LNCAP (cell line): ENCODE data around the gene TTLL5.

Experiments
- CTCF ChIP-seq: fragments of 450-650 bp; IDR thresholded peaks from 2 replicates; pipeline ENCODE4 v1.5.1; 2017; ENCODE audit warnings: mild to moderate bottlenecking

TTLL5 gene

GRCh38 chr14:75842551-75842950 is 181.5 kb downstream of the TTLL5 start:
- no peak for TF ChIP-seq CTCF

GRCh38 chr14:75844486-75844885 is 183.4 kb downstream of the TTLL5 start:
- TF ChIP-seq CTCF: no peak

- TF ChIP-seq CTCF: no peak
These were observed 184.2 kb downstream of the TTLL5 start for GRCh38 chr14:75845136-75845804.

- TF ChIP-seq CTCF: no peak
These were observed 186.5 kb downstream of the TTLL5 start for GRCh38 chr14:75847584-75847983.

- no peak for TF ChIP-seq CTCF
These were observed 187.3 kb downstream of the TTLL5 start for GRCh38 chr14:75848167-75848913.

GRCh38 chr14:75849300-75849895 is 188.4 kb downstream of the TTLL5 start:
- TF ChIP-seq CTCF: no peak

- no peak for TF ChIP-seq CTCF
These were observed 190.5 kb downstream of the TTLL5 start for GRCh38 chr14:75851574-75851866.
